Neural progenitor cell (in vitro differentiated cells): Measurements from ENCODE around the gene ZBTB20. TPM values are rescaled to one million over a fixed set of nuclear protein-coding genes. Genes with fewer than 3 reads are reported as not detected.

ENCODE experiments used
- DNase-seq: peaks from one replicate; pipeline ENCODE4 v3.0.0-alpha.2; 2016; ENCODE audit warnings: low spot score
- H2AFZ ChIP-seq: fragments of 200-600 bp; sonication (generic); replicated peaks from 2 replicates; pipeline ENCODE4 v1.6.1; 2016; ENCODE audit warnings: antibody characterized with exemption
- H3F3A ChIP-seq: fragments of 200-600 bp; sonication (generic); 2 replicates; pipeline ENCODE4 v1.6.1; 2016; ENCODE audit warnings: antibody characterized with exemption, low read depth
- H3K27ac ChIP-seq: fragments of 200-600 bp; sonication (generic); 2 replicates; pipeline ENCODE4 v1.5.1; 2016; ENCODE audit warnings: mild to moderate bottlenecking
- H3K27me3 ChIP-seq: fragments of 200-600 bp; sonication (generic); 2 replicates; pipeline ENCODE4 v1.6.1; 2016; ENCODE audit warnings: mild to moderate bottlenecking, moderate library complexity
- H3K36me3 ChIP-seq: fragments of 200-600 bp; sonication (generic); 2 replicates; pipeline ENCODE4 v1.5.1; 2016
- H3K4me1 ChIP-seq: fragments of 200-600 bp; sonication (generic); 2 replicates; pipeline ENCODE4 v1.6.1; 2016; ENCODE audit warnings: mixed run types
- H3K4me2 ChIP-seq: fragments of 200-600 bp; sonication (generic); 2 replicates; pipeline ENCODE4 v1.6.1; 2016
- H3K4me3 ChIP-seq: fragments of 200-600 bp; sonication (generic); 2 replicates; pipeline ENCODE4 v1.5.1; 2016
- H3K79me2 ChIP-seq: fragments of 200-600 bp; sonication (generic); 2 replicates; pipeline ENCODE4 v1.6.1; 2016; ENCODE audit warnings: low read depth
- H3K9ac ChIP-seq: fragments of 200-600 bp; sonication (generic); 2 replicates; pipeline ENCODE4 v1.6.1; 2016
- H3K9me3 ChIP-seq: fragments of 200-600 bp; sonication (generic); 2 replicates; pipeline ENCODE4 v1.5.1; 2016; ENCODE audit warnings: low read depth
- H4K20me1 ChIP-seq: fragments of 200-600 bp; sonication (generic); 2 replicates; pipeline ENCODE4 v1.6.1; 2016; ENCODE audit warnings: low read depth
- H3K27ac Mint-ChIP-seq: 3 replicates; pipeline ENCODE4 v1.8.0; 2021; ENCODE audit warnings: mixed read lengths
- H3K27me3 Mint-ChIP-seq: 2 replicates; pipeline ENCODE4 v1.8.0; 2022; ENCODE audit warnings: low read depth, mild to moderate bottlenecking, inconsistent platforms, moderate library complexity, mixed read lengths; ENCODE audit not compliant: insufficient read depth
- H3K36me3 Mint-ChIP-seq: 3 replicates; pipeline ENCODE4 v1.8.0; 2021; ENCODE audit warnings: mixed read lengths
- H3K4me1 Mint-ChIP-seq: 3 replicates; pipeline ENCODE4 v1.8.0; 2021; ENCODE audit warnings: mixed read lengths
- H3K4me3 Mint-ChIP-seq: 3 replicates; pipeline ENCODE4 v1.8.0; 2021; ENCODE audit warnings: mild to moderate bottlenecking, moderate library complexity, mixed read lengths
- H3K9me3 Mint-ChIP-seq: 3 replicates; pipeline ENCODE4 v1.8.0; 2020; ENCODE audit warnings: mixed read lengths
- EZH2 ChIP-seq: fragments of 200-600 bp; sonication (generic); IDR thresholded peaks from 2 replicates; pipeline ENCODE4 v1.6.1; 2017; ENCODE audit warnings: antibody characterized with exemption, mild to moderate bottlenecking, moderate library complexity
- EZH2phosphoT487 ChIP-seq: fragments of 200-600 bp; sonication (generic); IDR thresholded peaks from 2 replicates; pipeline ENCODE4 v1.6.1; 2017; ENCODE audit warnings: antibody characterized with exemption
- total RNA-seq: library from RNA; depleted of rRNA; stranded (reverse); fragments of >200 nt; gene quantifications from 2 replicates; pipeline ENCODE4 v1.2.3, GENCODE V29; 2015; ENCODE audit warnings: low replicate concordance
- TF ChIP-seq, protein P1 (sequence below): fragments of 200-600 bp; sonication (generic); IDR thresholded peaks from 2 replicates; pipeline ENCODE4 v1.5.1; 2017; ENCODE audit warnings: antibody characterized with exemption, mild to moderate bottlenecking

ZBTB20 gene
- total RNA-seq, 1 donor from 2014 or later = 1.9 TPM

DNA sequence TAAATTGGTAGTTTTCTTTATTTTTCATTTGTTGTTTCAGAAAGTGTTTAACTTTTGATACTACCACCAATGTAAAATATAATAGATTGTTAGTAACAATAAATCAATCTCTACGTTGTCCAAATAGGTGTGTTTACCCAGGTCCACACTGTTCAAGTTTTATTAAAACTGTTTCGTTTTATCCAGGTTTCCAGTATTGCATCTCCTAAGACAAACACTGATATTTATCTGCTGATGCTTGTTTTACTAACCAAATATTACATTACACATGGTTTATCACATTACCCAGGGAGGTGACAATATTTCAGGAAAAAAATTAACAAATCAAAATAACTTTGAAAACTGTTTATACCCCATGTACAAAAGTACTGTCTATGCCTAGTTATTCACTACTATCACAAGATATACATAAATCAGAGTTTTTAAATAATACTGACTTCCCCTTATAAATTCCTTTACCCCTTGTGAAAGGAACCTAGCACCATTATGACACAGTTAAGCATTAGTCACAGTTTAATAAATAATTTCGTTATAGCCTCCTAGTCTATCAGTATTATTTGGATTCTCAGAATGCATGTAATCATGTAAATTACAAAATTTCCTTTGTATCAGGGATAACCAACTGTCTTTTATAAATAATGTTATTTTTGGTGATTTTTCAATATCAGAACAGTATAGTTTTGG lies 205.3 kb downstream of the ZBTB20 start:
- no peak overlapping the region for H3K4me2 ChIP-seq
- no peaks in the 10 kb centered on the region for H3K27me3 ChIP-seq
- H3F3A ChIP-seq = no peaks in the 10 kb centered on the region
- Mint-ChIP-seq H3K4me3 (no peak overlapping the region), H3K36me3 (no peaks in the 10 kb centered on the region), H3K27ac (no peak overlapping the region), H3K9me3 (no peaks in the 10 kb centered on the region), H3K27me3 (no peaks in the 10 kb centered on the region), H3K4me1 (no peaks in the 10 kb centered on the region)
- H4K20me1 ChIP-seq = no peaks in the 10 kb centered on the region
- no peak for DNase-seq
- H3K9ac ChIP-seq = no peak overlapping the region
- H2AFZ ChIP-seq = no peak overlapping the region
- no peaks in the 10 kb centered on the region for H3K79me2 ChIP-seq
- no peak overlapping the region for H3K4me3 ChIP-seq
- H3K4me1 ChIP-seq = no peaks in the 10 kb centered on the region
- H3K9me3 ChIP-seq = no peaks in the 10 kb centered on the region
- TF ChIP-seq EZH2phosphoT487 = no peak
- TF ChIP-seq EZH2 = no peak
- TF ChIP-seq, protein P1, sequence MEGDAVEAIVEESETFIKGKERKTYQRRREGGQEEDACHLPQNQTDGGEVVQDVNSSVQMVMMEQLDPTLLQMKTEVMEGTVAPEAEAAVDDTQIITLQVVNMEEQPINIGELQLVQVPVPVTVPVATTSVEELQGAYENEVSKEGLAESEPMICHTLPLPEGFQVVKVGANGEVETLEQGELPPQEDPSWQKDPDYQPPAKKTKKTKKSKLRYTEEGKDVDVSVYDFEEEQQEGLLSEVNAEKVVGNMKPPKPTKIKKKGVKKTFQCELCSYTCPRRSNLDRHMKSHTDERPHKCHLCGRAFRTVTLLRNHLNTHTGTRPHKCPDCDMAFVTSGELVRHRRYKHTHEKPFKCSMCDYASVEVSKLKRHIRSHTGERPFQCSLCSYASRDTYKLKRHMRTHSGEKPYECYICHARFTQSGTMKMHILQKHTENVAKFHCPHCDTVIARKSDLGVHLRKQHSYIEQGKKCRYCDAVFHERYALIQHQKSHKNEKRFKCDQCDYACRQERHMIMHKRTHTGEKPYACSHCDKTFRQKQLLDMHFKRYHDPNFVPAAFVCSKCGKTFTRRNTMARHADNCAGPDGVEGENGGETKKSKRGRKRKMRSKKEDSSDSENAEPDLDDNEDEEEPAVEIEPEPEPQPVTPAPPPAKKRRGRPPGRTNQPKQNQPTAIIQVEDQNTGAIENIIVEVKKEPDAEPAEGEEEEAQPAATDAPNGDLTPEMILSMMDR = no peak
- no peaks in the 10 kb centered on the region for H3K36me3 ChIP-seq
- no peak overlapping the region for H3K27ac ChIP-seq

DNA sequence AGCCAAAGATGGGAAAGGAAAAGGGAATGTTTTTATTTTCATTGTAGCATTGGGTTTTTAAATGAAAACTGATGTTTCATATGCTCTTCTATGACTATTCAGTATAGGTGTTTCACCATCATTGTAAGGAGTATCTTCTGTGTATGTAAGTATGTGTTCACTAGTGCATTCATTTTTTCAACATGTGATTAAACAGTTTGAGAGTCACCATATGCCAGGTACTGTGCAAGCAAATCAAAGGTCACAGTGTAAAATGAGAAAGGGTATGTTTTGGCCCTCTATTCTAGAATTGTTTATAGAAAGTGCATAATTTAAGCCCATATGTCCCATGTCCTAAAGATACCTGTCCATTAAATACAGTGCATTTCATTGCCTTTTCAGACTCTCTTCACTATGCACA lies 207.2 kb downstream of the ZBTB20 start:
- Histone ChIP-seq H3K4me3 (no peak overlapping the region), H3K79me2 (no peaks in the 10 kb centered on the region), H3F3A (no peaks in the 10 kb centered on the region), H3K9me3 (no peaks in the 10 kb centered on the region), H3K9ac (no peak overlapping the region), H3K27ac (no peak overlapping the region), H3K36me3 (no peaks in the 10 kb centered on the region), H4K20me1 (no peaks in the 10 kb centered on the region), H3K27me3 (no peaks in the 10 kb centered on the region), H3K4me2 (no peak overlapping the region), H2AFZ (no peak overlapping the region), H3K4me1 (no peaks in the 10 kb centered on the region)
- no peaks in the 10 kb centered on the region for H3K27me3 Mint-ChIP-seq
- DNase-seq = no peak
- TF ChIP-seq EZH2 (no peak), EZH2phosphoT487 (no peak)
- TF ChIP-seq, protein P1 = no peak
- peaks cover 3% of the 10 kb centered on the region for H3K4me1 Mint-ChIP-seq
- no peak overlapping the region for H3K27ac Mint-ChIP-seq
- H3K36me3 Mint-ChIP-seq = no peaks in the 10 kb centered on the region
- no peak overlapping the region for H3K4me3 Mint-ChIP-seq
- no peaks in the 10 kb centered on the region for H3K9me3 Mint-ChIP-seq

DNA sequence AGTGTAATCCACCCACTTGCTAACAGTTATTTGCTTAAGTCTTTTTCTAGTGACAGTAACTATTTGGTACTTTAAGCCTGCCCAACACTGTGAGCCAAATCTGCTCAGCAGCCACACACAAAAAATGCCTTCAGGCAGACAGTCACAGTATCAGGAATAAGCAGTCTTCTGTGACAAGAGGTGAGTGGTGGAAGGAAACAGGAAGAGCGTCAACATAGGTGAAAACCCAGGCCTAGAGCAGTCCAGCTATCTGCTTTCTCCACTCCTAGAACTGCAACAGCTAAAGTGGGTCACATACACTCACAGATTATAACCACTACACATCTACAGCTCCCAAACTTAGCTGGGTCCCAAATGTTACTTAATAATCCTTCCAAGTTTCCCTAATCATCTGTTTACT lies 213.7 kb downstream of the ZBTB20 start:
- H4K20me1 ChIP-seq = no peaks in the 10 kb centered on the region
- peaks cover 3% of the 10 kb centered on the region for H3K4me1 ChIP-seq
- no peak overlapping the region for H3K4me2 ChIP-seq
- H2AFZ ChIP-seq = no peak overlapping the region
- no peak overlapping the region for H3K27ac ChIP-seq
- H3K9ac ChIP-seq = no peak overlapping the region
- no peak for TF ChIP-seq EZH2phosphoT487
- TF ChIP-seq, protein P1 = no peak
- TF ChIP-seq EZH2 = no peak
- peaks cover 3% of the 10 kb centered on the region for H3K4me1 Mint-ChIP-seq
- H3K4me3 ChIP-seq = no peak overlapping the region
- no peaks in the 10 kb centered on the region for H3F3A ChIP-seq
- H3K27ac Mint-ChIP-seq = no peak overlapping the region
- no peaks in the 10 kb centered on the region for H3K36me3 ChIP-seq
- peaks cover 2% of the 10 kb centered on the region for H3K36me3 Mint-ChIP-seq
- H3K27me3 ChIP-seq = no peaks in the 10 kb centered on the region
- H3K79me2 ChIP-seq = no peaks in the 10 kb centered on the region
- no peaks in the 10 kb centered on the region for H3K9me3 ChIP-seq
- H3K4me3 Mint-ChIP-seq = no peak overlapping the region
- peaks cover 2% of the 10 kb centered on the region for H3K9me3 Mint-ChIP-seq
- H3K27me3 Mint-ChIP-seq = peaks cover 5% of the 10 kb centered on the region
- no peak for DNase-seq
